GM23338 (cell line): ENCODE measurements around the gene KARS1. TPM values are rescaled to one million over a fixed set of nuclear protein-coding genes. Genes with fewer than 3 reads are reported as not detected.
A peak's percentile ranks its signal among the peaks of the same experiment; 100 is the strongest.

Source experiments
- ATAC-seq: fragments of 200-7000 bp; cut with Tn5 transposase; 3 replicates; pipeline ENCODE4 v1.9.1; 2020
- DNase-seq: peaks from one replicate; pipeline ENCODE4 v3.0.0-alpha.2; 2015; ENCODE audit warnings: low spot score
- H2AFZ ChIP-seq: fragments of 200-600 bp; sonication (generic); 2 replicates; pipeline ENCODE4 v1.8.0; 2016; ENCODE audit warnings: antibody characterized with exemption, mild to moderate bottlenecking, moderate library complexity
- H3F3A ChIP-seq: fragments of 200-600 bp; sonication (generic); replicated peaks from 2 replicates; pipeline ENCODE4 v1.8.0; 2017; ENCODE audit warnings: antibody characterized with exemption, mixed run types, low read depth
- H3K27ac ChIP-seq: fragments of 200-600 bp; sonication (generic); 2 replicates; pipeline ENCODE4 v1.6.1; 2016; ENCODE audit warnings: low read depth
- H3K27me3 ChIP-seq: fragments of 200-600 bp; sonication (generic); 2 replicates; pipeline ENCODE4 v1.8.0; 2016; ENCODE audit warnings: mild to moderate bottlenecking, mixed run types, moderate library complexity; ENCODE audit not compliant: insufficient read depth
- H3K36me3 ChIP-seq: fragments of 200-600 bp; sonication (generic); 2 replicates; pipeline ENCODE4 v1.8.0; 2016; ENCODE audit warnings: mild to moderate bottlenecking; ENCODE audit not compliant: insufficient read depth
- H3K4me1 ChIP-seq: fragments of 200-600 bp; sonication (generic); 2 replicates; pipeline ENCODE4 v1.8.0; 2016; ENCODE audit warnings: mild to moderate bottlenecking, moderate library complexity; ENCODE audit not compliant: insufficient read depth
- H3K4me2 ChIP-seq: fragments of 200-600 bp; sonication (generic); 2 replicates; pipeline ENCODE4 v1.7.1; 2017; ENCODE audit warnings: mixed run types
- H3K4me3 ChIP-seq: fragments of 200-600 bp; sonication (generic); 2 replicates; pipeline ENCODE4 v1.6.1; 2016; ENCODE audit warnings: mixed run types
- H3K79me2 ChIP-seq: fragments of 200-600 bp; sonication (generic); replicated peaks from 2 replicates; pipeline ENCODE4 v1.8.0; 2017; ENCODE audit warnings: mild to moderate bottlenecking; ENCODE audit not compliant: insufficient read depth
- H3K9me2 ChIP-seq: fragments of 200-600 bp; sonication (generic); 2 replicates; pipeline ENCODE4 v1.8.0; 2017; ENCODE audit not compliant: insufficient read depth
- H4K20me1 ChIP-seq: fragments of 200-600 bp; sonication (generic); replicated peaks from 2 replicates; pipeline ENCODE4 v1.8.0; 2017; ENCODE audit warnings: mild to moderate bottlenecking; ENCODE audit not compliant: insufficient read depth
- H3K27ac Mint-ChIP-seq: 2 replicates; pipeline ENCODE4 v1.8.0; 2020; ENCODE audit warnings: inconsistent platforms, mild to moderate bottlenecking, moderate library complexity, mixed read lengths
- H3K27me3 Mint-ChIP-seq: 3 replicates; pipeline ENCODE4 v1.8.0; 2022; ENCODE audit warnings: low read depth, mild to moderate bottlenecking, moderate library complexity, mixed read lengths, inconsistent platforms; ENCODE audit not compliant: insufficient read depth, poor library complexity
- H3K36me3 Mint-ChIP-seq: 3 replicates; pipeline ENCODE4 v1.8.0; 2021; ENCODE audit warnings: low read depth, mild to moderate bottlenecking, inconsistent platforms, moderate library complexity, mixed read lengths
- H3K4me1 Mint-ChIP-seq: 3 replicates; pipeline ENCODE4 v1.8.0; 2020; ENCODE audit warnings: mild to moderate bottlenecking, inconsistent platforms, mixed read lengths
- H3K4me3 Mint-ChIP-seq: 3 replicates; pipeline ENCODE4 v1.8.0; 2021; ENCODE audit warnings: moderate library complexity, mild to moderate bottlenecking, inconsistent platforms, mixed read lengths
- H3K9me3 Mint-ChIP-seq: 3 replicates; pipeline ENCODE4 v1.8.0; 2020; ENCODE audit warnings: moderate library complexity, mild to moderate bottlenecking, inconsistent platforms, mixed read lengths
- CREB1 ChIP-seq: fragments of 250-450 bp; sonication (Bioruptor Pico); IDR thresholded peaks from 2 replicates; pipeline ENCODE4 v1.5.0; 2020; ENCODE audit warnings: low read depth, mild to moderate bottlenecking, moderate library complexity
- EZH2 ChIP-seq: fragments of 200-600 bp; sonication (generic); IDR thresholded peaks from one replicate; pipeline ENCODE4 v1.8.0; 2017; ENCODE audit warnings: antibody characterized with exemption, mild to moderate bottlenecking, low read depth; ENCODE audit not compliant: unreplicated experiment
- EZH2phosphoT487 ChIP-seq: fragments of 200-600 bp; sonication (generic); IDR thresholded peaks from one replicate; pipeline ENCODE4 v1.8.1; 2018; ENCODE audit warnings: antibody characterized with exemption; ENCODE audit not compliant: unreplicated experiment
- ZNF114 ChIP-seq: fragments of 250-450 bp; sonication (Bioruptor Pico); IDR thresholded peaks from 2 replicates; pipeline ENCODE4 v1.5.0; 2020; ENCODE audit warnings: mild to moderate bottlenecking, moderate library complexity
- polyA plus RNA-seq: library from polyadenylated mRNA; unstranded; fragments of >200 nt; fragmentation: Nextera tagmentation; extraction: Ambion mirVana; gene quantifications from 2 replicates; pipeline ENCODE4 v1.2.1, GENCODE V29; 2016
- total RNA-seq: library from RNA; depleted of rRNA; stranded (reverse); fragments of >200 nt; shearing (Covaris generic); gene quantifications from 2 replicates; pipeline ENCODE4 v1.2.3, GENCODE V29; 2014
- TF ChIP-seq, protein P1 (sequence below), 2 experiments: fragments of 200-600 bp in 1 of 2; sonication (generic) in 1 of 2; conservative IDR thresholded peaks; 2 replicates each; pipeline versions ENCODE4 v1.5.1 to v1.6.1; 2016 to 2017; ENCODE audit warnings: antibody characterized with exemption in 2 of 2, low read depth in 2 of 2, mild to moderate bottlenecking in 2 of 2, moderate library complexity in 1 of 2
- TF ChIP-seq, protein P2 (sequence below): IDR thresholded peaks from one replicate; pipeline ENCODE4 v1.6.1; 2018; ENCODE audit warnings: antibody characterized with exemption; ENCODE audit not compliant: unreplicated experiment
- TF ChIP-seq, protein P3 (sequence below): fragments of 250-450 bp; sonication (Bioruptor Pico); IDR thresholded peaks from 2 replicates; pipeline ENCODE4 v1.5.0; 2020; ENCODE audit warnings: mild to moderate bottlenecking, moderate library complexity

KARS1 gene
- total and polyA plus RNA-seq, 2 experiments from 2014 or later: 220 to 229 TPM

DNA sequence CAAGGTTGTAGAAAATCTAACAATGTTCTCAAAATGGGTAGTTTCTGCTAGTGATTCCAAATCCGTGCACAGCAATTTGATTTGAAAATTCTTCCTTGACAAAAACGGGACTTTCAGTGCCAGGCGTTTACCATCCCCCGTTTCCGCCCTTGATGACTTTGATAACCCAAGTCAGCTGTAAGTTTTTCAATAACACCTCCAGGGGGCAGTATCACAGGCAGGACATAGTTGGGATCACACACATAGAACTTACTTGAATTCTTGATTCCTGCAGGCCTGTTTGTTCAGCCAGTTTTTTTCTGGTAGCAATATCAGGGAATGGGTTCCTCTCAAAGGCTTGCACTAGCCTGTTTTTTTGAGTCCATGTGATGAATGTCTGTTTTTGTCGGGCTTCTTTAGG, 48.2 kb upstream of the KARS1 start:
- H3K4me3 Mint-ChIP-seq: no peak overlapping the region
- TF ChIP-seq, protein P1, sequence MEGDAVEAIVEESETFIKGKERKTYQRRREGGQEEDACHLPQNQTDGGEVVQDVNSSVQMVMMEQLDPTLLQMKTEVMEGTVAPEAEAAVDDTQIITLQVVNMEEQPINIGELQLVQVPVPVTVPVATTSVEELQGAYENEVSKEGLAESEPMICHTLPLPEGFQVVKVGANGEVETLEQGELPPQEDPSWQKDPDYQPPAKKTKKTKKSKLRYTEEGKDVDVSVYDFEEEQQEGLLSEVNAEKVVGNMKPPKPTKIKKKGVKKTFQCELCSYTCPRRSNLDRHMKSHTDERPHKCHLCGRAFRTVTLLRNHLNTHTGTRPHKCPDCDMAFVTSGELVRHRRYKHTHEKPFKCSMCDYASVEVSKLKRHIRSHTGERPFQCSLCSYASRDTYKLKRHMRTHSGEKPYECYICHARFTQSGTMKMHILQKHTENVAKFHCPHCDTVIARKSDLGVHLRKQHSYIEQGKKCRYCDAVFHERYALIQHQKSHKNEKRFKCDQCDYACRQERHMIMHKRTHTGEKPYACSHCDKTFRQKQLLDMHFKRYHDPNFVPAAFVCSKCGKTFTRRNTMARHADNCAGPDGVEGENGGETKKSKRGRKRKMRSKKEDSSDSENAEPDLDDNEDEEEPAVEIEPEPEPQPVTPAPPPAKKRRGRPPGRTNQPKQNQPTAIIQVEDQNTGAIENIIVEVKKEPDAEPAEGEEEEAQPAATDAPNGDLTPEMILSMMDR (conservative IDR thresholded peaks at IDR 0.05; ENCODE audit: low read depth in 2 of 2): peak; percentile 70 to 74
- TF ChIP-seq CREB1 (CRISPR knock-in tag) (no peak), EZH2phosphoT487 (no peak), EZH2 (no peak)

DNA sequence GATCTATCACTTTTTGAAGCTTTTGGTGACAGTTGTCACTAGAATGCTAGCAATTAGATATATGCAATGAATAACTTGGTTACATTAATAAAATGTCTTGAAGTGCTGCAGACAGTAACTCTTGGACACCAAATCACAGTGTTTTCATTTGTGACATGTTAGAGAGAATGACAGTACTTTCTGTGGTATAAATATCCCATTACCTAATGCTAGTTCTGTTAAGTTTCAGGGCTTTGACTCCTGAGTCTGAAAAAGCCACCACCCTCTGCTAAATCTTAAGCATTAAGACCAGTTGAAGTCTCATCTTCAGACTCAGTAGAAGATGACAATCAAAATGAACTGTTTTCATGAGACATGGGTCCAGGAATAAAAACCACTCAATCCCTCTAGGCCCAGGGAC, 39.9 kb upstream of the KARS1 start:
- no peaks in the 10 kb centered on the region for H3K4me1 Mint-ChIP-seq
- no peak overlapping the region for H3K4me3 Mint-ChIP-seq
- H3K79me2 ChIP-seq: no peaks in the 10 kb centered on the region
- no peaks in the 10 kb centered on the region for H3K27me3 ChIP-seq
- no peaks in the 10 kb centered on the region for H4K20me1 ChIP-seq
- DNase-seq: no peak
- no peak overlapping the region for H3K4me3 ChIP-seq
- peaks cover 32% of the 10 kb centered on the region for H3K36me3 Mint-ChIP-seq
- H2AFZ ChIP-seq: no peak overlapping the region
- no peak for ATAC-seq
- H3K9me3 Mint-ChIP-seq: peaks cover 82% of the 10 kb centered on the region
- no peaks in the 10 kb centered on the region for H3K36me3 ChIP-seq
- no peak overlapping the region for H3K27ac ChIP-seq
- no peaks in the 10 kb centered on the region for H3K4me1 ChIP-seq
- peaks cover 9% of the 10 kb centered on the region for H3K27me3 Mint-ChIP-seq
- H3F3A ChIP-seq: no peaks in the 10 kb centered on the region
- no peak overlapping the region for H3K27ac Mint-ChIP-seq
- no peak overlapping the region for H3K4me2 ChIP-seq
- H3K9me2 ChIP-seq: 0 out of 2 replicates have a peak, but pooled peaks cover 5% of the 10 kb centered on the region
- TF ChIP-seq, protein P2, sequence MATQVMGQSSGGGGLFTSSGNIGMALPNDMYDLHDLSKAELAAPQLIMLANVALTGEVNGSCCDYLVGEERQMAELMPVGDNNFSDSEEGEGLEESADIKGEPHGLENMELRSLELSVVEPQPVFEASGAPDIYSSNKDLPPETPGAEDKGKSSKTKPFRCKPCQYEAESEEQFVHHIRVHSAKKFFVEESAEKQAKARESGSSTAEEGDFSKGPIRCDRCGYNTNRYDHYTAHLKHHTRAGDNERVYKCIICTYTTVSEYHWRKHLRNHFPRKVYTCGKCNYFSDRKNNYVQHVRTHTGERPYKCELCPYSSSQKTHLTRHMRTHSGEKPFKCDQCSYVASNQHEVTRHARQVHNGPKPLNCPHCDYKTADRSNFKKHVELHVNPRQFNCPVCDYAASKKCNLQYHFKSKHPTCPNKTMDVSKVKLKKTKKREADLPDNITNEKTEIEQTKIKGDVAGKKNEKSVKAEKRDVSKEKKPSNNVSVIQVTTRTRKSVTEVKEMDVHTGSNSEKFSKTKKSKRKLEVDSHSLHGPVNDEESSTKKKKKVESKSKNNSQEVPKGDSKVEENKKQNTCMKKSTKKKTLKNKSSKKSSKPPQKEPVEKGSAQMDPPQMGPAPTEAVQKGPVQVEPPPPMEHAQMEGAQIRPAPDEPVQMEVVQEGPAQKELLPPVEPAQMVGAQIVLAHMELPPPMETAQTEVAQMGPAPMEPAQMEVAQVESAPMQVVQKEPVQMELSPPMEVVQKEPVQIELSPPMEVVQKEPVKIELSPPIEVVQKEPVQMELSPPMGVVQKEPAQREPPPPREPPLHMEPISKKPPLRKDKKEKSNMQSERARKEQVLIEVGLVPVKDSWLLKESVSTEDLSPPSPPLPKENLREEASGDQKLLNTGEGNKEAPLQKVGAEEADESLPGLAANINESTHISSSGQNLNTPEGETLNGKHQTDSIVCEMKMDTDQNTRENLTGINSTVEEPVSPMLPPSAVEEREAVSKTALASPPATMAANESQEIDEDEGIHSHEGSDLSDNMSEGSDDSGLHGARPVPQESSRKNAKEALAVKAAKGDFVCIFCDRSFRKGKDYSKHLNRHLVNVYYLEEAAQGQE: no peak
- no peak for TF ChIP-seq CREB1 (CRISPR knock-in tag)
- TF ChIP-seq, protein P3, sequence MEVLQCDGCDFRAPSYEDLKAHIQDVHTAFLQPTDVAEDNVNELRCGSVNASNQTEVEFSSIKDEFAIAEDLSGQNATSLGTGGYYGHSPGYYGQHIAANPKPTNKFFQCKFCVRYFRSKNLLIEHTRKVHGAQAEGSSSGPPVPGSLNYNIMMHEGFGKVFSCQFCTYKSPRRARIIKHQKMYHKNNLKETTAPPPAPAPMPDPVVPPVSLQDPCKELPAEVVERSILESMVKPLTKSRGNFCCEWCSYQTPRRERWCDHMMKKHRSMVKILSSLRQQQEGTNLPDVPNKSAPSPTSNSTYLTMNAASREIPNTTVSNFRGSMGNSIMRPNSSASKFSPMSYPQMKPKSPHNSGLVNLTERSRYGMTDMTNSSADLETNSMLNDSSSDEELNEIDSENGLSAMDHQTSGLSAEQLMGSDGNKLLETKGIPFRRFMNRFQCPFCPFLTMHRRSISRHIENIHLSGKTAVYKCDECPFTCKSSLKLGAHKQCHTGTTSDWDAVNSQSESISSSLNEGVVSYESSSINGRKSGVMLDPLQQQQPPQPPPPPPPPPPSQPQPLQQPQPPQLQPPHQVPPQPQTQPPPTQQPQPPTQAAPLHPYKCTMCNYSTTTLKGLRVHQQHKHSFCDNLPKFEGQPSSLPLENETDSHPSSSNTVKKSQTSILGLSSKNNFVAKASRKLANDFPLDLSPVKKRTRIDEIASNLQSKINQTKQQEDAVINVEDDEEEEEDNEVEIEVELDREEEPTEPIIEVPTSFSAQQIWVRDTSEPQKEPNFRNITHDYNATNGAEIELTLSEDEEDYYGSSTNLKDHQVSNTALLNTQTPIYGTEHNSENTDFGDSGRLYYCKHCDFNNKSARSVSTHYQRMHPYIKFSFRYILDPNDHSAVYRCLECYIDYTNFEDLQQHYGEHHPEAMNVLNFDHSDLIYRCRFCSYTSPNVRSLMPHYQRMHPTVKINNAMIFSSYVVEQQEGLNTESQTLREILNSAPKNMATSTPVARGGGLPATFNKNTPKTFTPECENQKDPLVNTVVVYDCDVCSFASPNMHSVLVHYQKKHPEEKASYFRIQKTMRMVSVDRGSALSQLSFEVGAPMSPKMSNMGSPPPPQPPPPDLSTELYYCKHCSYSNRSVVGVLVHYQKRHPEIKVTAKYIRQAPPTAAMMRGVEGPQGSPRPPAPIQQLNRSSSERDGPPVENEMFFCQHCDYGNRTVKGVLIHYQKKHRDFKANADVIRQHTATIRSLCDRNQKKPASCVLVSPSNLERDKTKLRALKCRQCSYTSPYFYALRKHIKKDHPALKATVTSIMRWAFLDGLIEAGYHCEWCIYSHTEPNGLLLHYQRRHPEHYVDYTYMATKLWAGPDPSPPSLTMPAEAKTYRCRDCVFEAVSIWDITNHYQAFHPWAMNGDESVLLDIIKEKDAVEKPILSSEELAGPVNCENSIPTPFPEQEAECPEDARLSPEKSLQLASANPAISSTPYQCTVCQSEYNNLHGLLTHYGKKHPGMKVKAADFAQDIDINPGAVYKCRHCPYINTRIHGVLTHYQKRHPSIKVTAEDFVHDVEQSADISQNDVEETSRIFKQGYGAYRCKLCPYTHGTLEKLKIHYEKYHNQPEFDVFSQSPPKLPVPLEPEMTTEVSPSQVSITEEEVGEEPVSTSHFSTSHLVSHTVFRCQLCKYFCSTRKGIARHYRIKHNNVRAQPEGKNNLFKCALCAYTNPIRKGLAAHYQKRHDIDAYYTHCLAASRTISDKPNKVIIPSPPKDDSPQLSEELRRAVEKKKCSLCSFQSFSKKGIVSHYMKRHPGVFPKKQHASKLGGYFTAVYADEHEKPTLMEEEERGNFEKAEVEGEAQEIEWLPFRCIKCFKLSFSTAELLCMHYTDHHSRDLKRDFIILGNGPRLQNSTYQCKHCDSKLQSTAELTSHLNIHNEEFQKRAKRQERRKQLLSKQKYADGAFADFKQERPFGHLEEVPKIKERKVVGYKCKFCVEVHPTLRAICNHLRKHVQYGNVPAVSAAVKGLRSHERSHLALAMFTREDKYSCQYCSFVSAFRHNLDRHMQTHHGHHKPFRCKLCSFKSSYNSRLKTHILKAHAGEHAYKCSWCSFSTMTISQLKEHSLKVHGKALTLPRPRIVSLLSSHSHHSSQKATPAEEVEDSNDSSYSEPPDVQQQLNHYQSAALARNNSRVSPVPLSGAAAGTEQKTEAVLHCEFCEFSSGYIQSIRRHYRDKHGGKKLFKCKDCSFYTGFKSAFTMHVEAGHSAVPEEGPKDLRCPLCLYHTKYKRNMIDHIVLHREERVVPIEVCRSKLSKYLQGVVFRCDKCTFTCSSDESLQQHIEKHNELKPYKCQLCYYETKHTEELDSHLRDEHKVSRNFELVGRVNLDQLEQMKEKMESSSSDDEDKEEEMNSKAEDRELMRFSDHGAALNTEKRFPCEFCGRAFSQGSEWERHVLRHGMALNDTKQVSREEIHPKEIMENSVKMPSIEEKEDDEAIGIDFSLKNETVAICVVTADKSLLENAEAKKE (CRISPR knock-in tag): no peak
- no peak for TF ChIP-seq ZNF114 (CRISPR knock-in tag)
- TF ChIP-seq, protein P1 (conservative IDR thresholded peaks at IDR 0.05; ENCODE audit: low read depth in 2 of 2): no peak

More for the DNA sequence above, 48.2 kb upstream of the KARS1 start:
- no peak; the same call in 2 of the 3 replicates for ATAC-seq
- peaks cover 6% of the 10 kb centered on the region for H3K27me3 Mint-ChIP-seq
- DNase-seq: peak; percentile 81
- H3K9me3 Mint-ChIP-seq: peaks cover 58% of the 10 kb centered on the region
- no peak overlapping the region for H2AFZ ChIP-seq
- H3K27ac ChIP-seq: no peak overlapping the region
- no peaks in the 10 kb centered on the region for H4K20me1 ChIP-seq
- H3K9me2 ChIP-seq: 0 out of 2 replicates have a peak, but pooled peaks cover 5% of the 10 kb centered on the region
- H3K27me3 ChIP-seq: no peaks in the 10 kb centered on the region
- no peaks in the 10 kb centered on the region for H3F3A ChIP-seq
- H3K4me1 ChIP-seq: no peaks in the 10 kb centered on the region
- H3K4me2 ChIP-seq: no peak overlapping the region
- no peak overlapping the region for H3K4me3 ChIP-seq
- peaks cover 3% of the 10 kb centered on the region; the same call in 1 of the 3 replicates for H3K36me3 Mint-ChIP-seq
- H3K79me2 ChIP-seq: no peaks in the 10 kb centered on the region
- H3K36me3 ChIP-seq: no peaks in the 10 kb centered on the region
- no peak overlapping the region for H3K27ac Mint-ChIP-seq
- H3K4me1 Mint-ChIP-seq: no peaks in the 10 kb centered on the region
